GM19351 (cell line): ENCODE results near the gene KDF1.
"Not testable (repeated sequence)": the region's sequence is repeated elsewhere in the genome, so short reads cannot be mapped to it uniquely, and the experiment has no call there.

Experiments used
- ATAC-seq: cut with Tn5 transposase; IDR thresholded peaks from one replicate; pipeline ENCODE4 v1.9.1; 2021; ENCODE audit warnings: mild to moderate bottlenecking, moderate library complexity; ENCODE audit not compliant: unreplicated experiment

The KDF1 gene

GRCh38 chr1:26957306-26957705 lies 3.0 kb downstream of the KDF1 start:
- no peak for ATAC-seq

- no peak for ATAC-seq
Measured at GRCh38 chr1:26956321-26956720, 3.9 kb downstream of the KDF1 start.

- ATAC-seq: no peak
Measured at GRCh38 chr1:26953374-26953773, 6.9 kb downstream of the KDF1 start.

DNA sequence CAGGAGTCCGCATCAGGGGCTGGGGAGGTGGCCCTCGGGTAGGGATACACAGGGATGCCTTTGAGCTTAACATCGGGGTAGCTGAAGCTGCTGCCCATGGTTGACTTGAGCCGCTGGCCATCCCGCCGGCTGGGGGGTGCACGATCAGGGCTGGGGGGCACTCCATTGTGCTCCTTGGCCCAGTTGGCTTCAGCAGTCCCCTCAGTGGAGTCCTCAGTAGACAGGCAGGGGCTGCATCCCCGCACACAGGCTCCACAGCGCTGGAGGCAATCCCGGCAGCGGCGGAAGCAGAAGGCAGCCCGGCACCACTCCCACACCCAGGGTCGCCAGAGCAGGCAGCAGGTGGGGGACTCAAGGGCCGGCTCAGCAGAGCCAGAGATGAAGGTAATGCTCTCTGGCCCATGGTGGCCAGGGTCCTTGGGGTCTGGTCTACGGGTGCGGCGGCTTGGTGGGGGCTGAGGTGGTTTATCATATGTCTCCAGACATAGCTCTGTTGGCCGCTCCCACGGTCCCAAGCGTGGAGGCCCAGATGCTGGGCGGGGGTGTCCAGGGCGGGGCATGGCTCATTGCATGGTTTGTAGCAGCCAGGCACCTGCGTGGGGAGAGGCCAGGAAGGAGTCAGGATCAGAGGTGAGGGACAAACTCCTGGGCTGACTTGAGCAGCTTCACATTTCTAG lies 8.3 kb downstream of the KDF1 start:
- no peak for ATAC-seq

GRCh38 chr1:26951216-26951615 lies 9.1 kb downstream of the KDF1 start:
- ATAC-seq: no peak

DNA sequence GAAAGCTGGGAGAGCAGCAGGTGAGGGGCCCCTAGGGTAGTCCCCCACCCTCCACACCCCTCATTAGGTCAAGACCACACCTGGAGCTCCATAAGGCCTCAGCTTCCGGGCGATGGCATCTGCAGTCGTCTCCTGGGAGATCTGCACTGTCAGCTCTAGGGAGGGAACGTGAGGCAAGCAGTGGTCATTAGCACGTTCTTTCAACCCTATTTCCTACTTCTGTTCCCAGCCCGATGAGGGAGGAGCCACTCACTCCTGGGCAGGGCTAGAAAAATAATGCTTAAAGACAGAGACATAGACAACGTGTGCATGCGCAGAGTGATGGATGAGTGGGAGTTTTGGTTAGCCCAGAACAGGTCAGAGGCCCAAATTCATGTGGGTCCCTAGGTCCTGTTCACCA lies 9.7 kb downstream of the KDF1 start:
- ATAC-seq: no peak

DNA sequence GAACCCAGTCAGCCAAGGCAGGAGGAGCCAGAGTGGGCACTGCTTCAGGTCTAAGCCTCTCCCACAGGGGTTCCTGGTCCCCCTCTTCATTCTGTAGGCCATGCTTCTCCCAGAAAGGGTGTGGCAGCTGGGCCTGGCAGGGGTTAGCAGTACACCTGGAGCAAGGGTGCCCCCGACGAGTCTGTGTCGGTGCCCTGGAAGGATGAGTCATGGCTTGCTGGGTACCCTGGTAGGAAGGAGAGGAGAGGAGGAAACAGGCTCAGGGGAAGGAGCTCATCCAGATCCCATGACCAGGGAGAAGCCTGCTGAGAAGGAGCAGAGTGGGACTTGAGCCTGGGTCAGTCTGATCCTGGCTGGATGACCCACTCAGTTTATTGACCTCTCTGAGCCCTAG lies 10.3 kb downstream of the KDF1 start:
- ATAC-seq: no peak

DNA sequence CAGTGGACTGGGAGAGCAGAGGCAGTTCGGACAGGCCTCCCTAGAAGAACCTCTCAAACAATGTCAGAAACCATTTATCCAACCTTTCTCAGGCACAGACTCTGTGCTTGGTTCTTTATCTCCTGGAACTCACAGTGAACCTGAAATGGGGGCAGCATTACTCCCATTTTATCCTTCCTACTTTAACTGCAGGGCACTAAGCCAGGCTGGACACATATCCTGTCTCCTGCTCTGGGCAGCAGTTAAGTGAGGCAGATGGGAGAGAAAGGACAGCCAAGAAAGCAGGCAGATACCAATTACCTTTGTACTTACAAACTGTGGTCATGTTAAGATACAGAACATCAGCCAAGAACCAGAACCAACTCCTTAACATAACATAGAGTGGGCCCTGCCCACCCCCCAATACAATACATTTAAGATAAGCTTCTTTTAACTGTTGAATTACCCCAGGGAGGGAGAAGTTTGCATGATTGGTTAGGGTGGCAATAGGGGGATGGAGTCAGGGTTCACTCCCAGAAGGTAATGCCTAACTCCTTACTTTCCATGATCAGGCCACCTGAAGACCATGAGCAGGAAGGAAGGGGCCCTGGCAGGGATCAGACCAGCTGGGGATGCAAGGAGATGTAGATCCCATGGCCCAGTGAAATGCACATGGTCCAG lies 10.9 kb downstream of the KDF1 start:
- ATAC-seq: no peak

GRCh38 chr1:26948725-26949057 lies 11.6 kb downstream of the KDF1 start:
- ATAC-seq: not testable (repeated sequence)

DNA sequence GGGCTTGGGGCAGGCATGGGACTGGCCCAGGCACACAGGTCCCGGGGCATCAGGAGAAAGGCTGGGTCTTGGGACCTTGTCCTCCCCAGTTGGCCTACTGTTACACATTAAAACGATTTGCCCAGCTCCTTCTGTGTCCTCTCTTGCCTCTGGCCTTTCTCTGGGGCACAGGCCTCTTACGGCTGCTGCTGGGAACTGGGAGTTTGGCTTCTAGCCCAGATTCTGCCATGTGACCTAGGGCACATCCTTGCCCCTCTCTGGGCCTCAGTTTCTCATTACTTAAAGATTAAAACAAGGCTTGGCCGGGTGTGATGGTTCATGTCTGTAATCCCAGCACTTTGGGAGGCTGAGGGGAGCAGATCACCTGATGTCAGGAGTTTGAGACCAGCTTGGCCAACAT lies 14.0 kb downstream of the KDF1 start:
- no peak for ATAC-seq

GRCh38 chr1:26945728-26946127 lies 14.5 kb downstream of the KDF1 start:
- no peak for ATAC-seq

- ATAC-seq: no peak
Measured at GRCh38 chr1:26945138-26945537, 15.1 kb downstream of the KDF1 start.

- ATAC-seq: no peak
Measured at GRCh38 chr1:26942656-26943055, 17.6 kb downstream of the KDF1 start.

DNA sequence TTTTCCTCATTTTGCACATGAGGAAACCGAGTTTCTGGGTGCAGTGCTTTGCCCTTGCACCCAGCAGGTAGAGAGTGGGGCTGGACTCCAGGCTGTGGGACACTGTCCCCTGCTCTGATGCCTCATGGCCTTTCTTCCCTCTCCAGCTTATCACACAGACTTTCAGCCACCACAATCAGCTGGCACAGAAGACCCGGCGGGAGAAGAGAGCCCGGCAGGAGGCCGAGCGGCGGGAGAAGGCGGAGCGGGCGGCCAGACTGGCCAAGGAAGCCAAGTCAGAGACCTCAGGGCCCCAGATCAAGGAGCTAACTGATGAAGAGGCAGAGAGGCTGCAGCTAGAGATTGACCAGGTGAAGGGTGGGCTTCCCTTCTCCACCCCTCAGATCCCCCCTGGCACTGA lies 19.0 kb downstream of the KDF1 start:
- ATAC-seq: no peak

GRCh38 chr1:26938659-26939025 lies 21.6 kb downstream of the KDF1 start:
- no peak for ATAC-seq

DNA sequence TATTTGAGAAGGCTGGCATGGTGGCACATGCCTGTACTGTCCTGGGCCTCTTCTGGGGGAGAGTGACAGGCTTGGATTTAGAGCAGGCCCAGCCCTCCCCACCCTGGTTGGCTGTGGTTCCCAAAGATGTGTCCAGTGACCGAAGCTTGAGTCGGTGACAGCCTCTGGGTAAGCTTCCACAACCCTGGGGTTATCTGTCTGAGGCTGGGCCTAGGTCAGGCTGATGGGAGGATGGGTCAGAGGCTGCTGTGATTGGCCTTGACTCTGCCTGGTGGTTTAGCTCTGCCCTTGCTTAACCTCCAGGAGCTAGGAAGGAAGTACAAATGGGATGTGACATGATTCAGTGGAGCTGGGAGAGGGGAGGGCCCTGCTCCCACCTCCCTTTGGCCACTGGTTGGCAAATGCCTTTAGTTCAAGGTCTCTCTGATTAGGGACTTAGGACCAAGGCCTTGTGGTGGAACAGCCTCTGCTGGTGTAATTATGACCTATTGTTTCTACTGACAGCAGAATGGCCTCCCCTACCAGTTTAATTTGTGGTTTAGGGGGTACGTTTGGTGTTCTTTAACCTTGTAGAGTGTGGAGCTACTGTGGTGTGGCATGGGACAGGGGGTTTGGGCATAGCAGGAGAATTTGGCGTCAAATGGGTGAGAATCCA lies 22.1 kb downstream of the KDF1 start:
- no peak for ATAC-seq

DNA sequence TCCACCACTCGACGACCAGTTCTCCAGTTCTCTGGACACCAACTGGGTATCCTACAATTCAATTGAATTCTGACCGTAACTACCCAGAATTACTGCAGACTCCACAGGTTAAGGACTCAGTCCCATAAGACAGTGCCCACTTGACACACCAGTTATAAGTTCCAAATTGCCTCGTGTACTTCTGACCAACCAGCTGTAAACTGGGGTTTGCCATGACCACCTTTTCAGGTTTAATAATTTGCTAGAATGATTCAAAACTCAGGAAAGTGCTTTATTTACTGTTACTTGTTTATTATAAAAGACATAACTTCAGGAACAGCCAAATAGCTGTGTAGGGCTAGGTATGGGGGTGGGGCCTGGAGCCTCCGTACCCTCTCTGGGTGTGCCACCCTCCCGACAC lies 23.4 kb downstream of the KDF1 start:
- ATAC-seq: no peak

DNA sequence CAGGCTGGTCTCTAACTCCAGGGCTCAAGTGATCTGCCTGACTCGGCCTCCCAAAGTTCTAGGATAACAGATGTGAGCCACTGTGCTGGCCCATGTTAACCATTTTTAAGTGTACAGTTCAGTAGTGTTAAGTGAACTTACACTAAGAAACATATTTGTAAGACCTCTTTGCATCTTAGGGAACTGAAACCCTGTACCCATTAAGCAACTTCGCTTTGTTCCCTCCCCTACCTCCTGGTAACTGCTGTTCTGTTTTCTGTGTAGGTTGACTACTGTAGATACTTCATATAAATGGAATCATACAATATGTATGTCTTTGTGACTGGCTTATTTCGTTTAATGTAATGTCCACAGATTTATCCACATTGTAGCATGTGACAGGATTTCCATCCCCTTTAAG lies 27.7 kb downstream of the KDF1 start:
- ATAC-seq: no peak

DNA sequence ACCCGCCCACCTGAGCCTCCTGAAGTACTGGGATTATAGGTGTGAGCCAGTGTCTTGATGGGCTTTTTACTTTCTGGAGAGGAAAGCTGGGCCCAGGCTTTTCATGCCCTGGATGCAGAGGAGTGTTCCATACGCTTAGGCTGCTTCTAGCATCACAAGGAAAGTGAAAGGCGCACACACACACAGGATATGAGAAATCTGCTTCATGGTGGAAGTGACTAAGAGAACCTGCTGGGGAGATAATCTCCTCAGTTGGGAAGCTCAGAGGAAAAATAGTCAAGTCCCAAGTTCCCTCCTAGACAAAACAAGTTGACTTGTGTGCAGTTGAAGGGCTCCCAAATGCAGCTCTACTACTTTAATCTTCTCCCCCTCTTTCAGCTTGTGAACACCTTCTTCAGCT lies 36.6 kb downstream of the KDF1 start:
- no peak for ATAC-seq

DNA sequence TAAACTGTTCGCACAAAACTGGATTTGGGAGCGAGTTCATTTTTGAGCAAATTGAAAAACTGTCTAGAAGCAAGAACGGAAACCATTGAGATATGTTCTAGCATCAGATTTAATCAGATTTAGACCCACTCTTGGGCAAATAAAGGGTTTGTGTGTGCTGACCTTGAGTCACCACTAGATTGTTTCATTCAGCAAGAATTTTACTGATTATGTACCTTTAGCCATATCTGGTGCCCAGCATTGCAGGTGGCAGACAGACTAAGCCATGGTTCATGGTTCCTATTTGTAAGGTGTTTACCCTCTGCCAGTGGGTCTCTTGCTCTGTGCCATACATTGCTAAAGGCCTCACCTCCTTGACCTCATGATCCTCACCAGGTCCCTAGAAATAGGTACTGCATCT lies 37.4 kb downstream of the KDF1 start:
- ATAC-seq: no peak

DNA sequence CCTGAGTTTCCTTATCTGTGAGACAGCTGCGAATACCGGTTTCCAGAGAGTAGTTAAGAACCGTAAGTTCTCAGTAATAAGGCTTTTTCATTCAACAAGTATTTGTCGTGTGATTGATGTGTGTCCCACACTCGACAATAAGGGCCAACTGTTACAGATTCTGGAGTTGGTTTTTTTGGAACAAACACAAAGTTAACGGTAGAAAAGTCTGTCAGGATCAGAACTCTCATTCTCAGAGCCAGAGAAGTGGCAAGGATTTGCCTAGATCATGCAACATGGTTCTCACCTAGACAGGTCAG lies 37.9 kb downstream of the KDF1 start:
- no peak for ATAC-seq

DNA sequence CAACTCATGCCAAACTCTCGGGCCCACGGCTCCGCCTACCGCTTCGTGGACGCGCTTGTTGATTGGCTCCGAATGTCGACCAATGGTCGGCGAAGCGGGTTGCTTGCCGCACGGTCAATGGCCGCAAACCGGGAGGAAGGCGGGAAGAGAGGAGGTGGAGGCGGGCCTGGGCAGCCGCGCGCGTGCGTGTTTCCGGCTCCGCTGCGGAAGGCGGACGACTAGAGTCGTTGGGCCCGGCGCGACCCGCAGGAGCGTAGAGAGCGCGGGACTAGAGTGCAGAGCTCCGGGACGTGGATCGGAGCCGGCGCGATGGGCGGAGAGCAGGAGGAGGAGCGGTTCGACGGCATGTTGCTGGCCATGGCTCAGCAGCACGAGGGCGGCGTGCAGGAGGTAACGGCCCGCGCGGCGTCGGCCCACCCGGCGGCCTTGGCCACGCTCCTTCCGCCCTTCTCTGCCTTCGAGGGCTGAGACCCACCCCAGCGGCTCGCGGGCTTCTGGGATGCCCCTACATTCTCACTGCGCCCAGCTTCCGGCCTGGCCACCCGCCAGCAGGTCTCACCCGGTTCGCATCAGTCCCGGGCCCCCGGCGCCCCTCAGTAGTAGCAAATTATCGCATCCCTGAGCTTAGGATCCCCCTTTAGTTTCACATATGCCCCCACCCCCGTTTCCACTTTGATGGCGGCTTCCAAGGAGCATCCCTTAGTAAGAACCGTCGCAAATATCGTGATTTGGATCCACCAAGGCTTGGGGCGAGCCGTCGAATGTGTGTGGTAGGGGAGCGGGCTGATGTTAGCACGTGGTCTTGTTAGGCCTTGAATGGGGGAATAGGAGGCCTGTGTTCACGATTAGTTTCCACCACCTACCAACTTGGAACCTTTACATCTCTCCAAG lies 38.5 kb downstream of the KDF1 start, which contains the start of gene NUDC:
TSS of gene NUDC (plus strand) at position 204 of the 891 bp plus-strand sequence. CDS start at position 310, 106 bp downstream.
- peak; percentile 96 for ATAC-seq
